ENCODE measurements around the gene MOCS3. TPM values are rescaled to one million over a fixed set of nuclear protein-coding genes. Genes with fewer than 3 reads are reported as not detected.

MOCS3 gene
- polyA plus RNA-seq, 3 donors = 0.48 to 1.9 (median 1.9) TPM

GRCh38 chr20:50911030-50911429, 47.6 kb upstream of the MOCS3 start:
- Mint-ChIP-seq H3K4me3 (no peak overlapping the region), H3K36me3 (peaks cover 15 to 35% of the 10 kb centered on the region in 2 donors), H3K9me3 (no peaks in the 10 kb centered on the region), H3K27ac (no peak overlapping the region), H3K4me1 (peaks cover 8% of the 10 kb centered on the region), H3K27me3 (ENCODE audit: low read depth in 3 of 3) (no peaks in the 10 kb centered on the region)
- H3K4me2 ChIP-seq (replicated peaks; ENCODE audit: extremely low read depth, low read length, poor library complexity, severe bottlenecking) = no peak overlapping the region
- no peak for TF ChIP-seq CTCF (IDR thresholded peaks at IDR 0.05)
- H3K79me2 ChIP-seq (ENCODE audit: insufficient read depth, low read length) = peaks cover 100% of the 10 kb centered on the region
- 86% methylated on average over 1 of the region's 3 CpGs for WGBS (ENCODE audit: insufficient coverage)
- intact Hi-C loops (cut with micrococcal nuclease) = no loop called here
- no peak overlapping the region for H2AFZ ChIP-seq (ENCODE audit: insufficient read depth, low read depth, low read length, poor library complexity, severe bottlenecking)
- H3K27ac ChIP-seq (ENCODE audit: low read depth in 1 of 2, low read length in 2 of 2) = no peak overlapping the region
- no peaks in the 10 kb centered on the region for H3K27me3 ChIP-seq (ENCODE audit: control insufficient read depth in 2 of 2, insufficient read depth in 2 of 2, low read length in 2 of 2)
- peaks cover 99% of the 10 kb centered on the region for H4K20me1 ChIP-seq (ENCODE audit: insufficient read depth, low read length)
- no peak overlapping the region for H3K4me3 ChIP-seq (replicated peaks in 1 of 3; ENCODE audit: low read depth in 2 of 3, low read length in 3 of 3)
- no peaks in the 10 kb centered on the region for H3K9me3 ChIP-seq (replicated peaks in 1 of 2; ENCODE audit: control insufficient read depth in 1 of 2, insufficient read depth in 1 of 2, low read length in 2 of 2)
- no peak overlapping the region for H3K9ac ChIP-seq (ENCODE audit: insufficient read depth, low read length, poor library complexity, severe bottlenecking)
- H3K36me3 ChIP-seq (replicated peaks in 1 of 2; ENCODE audit: control insufficient read depth in 1 of 2, insufficient read depth in 2 of 2, low read length in 2 of 2) = peaks cover 0 to 26% of the 10 kb centered on the region in 2 donors
- H3K4me1 ChIP-seq (ENCODE audit: control insufficient read depth in 1 of 2, insufficient read depth in 2 of 2, low read length in 2 of 2) = peaks cover 0 to under 1% of the 10 kb centered on the region in 2 donors
- DNase-seq = no peak

- Mint-ChIP-seq H3K4me3 (no peak overlapping the region), H3K4me1 (peaks cover 13% of the 10 kb centered on the region), H3K27ac (peak overlapping the region in 2 of 7 donors; percentile 47 to 62), H3K36me3 (peaks cover 15 to 34% of the 10 kb centered on the region in 2 donors), H3K9me3 (no peaks in the 10 kb centered on the region), H3K27me3 (ENCODE audit: low read depth in 3 of 3) (no peaks in the 10 kb centered on the region)
- Histone ChIP-seq H3K27ac (ENCODE audit: low read depth in 1 of 2, low read length in 2 of 2) (peak overlapping the region in 1 of 2 donors; percentile 6), H3K4me3 (replicated peaks in 1 of 3; ENCODE audit: low read depth in 2 of 3, low read length in 3 of 3) (no peak overlapping the region), H3K9me3 (replicated peaks in 1 of 2; ENCODE audit: control insufficient read depth in 1 of 2, insufficient read depth in 1 of 2, low read length in 2 of 2) (no peaks in the 10 kb centered on the region), H2AFZ (ENCODE audit: insufficient read depth, low read depth, low read length, poor library complexity, severe bottlenecking) (no peak overlapping the region), H3K4me1 (ENCODE audit: control insufficient read depth in 1 of 2, insufficient read depth in 2 of 2, low read length in 2 of 2) (peaks cover 0 to 4% of the 10 kb centered on the region in 2 donors), H3K4me2 (replicated peaks; ENCODE audit: extremely low read depth, low read length, poor library complexity, severe bottlenecking) (no peak overlapping the region), H3K9ac (ENCODE audit: insufficient read depth, low read length, poor library complexity, severe bottlenecking) (no peak overlapping the region), H3K27me3 (ENCODE audit: control insufficient read depth in 2 of 2, insufficient read depth in 2 of 2, low read length in 2 of 2) (no peaks in the 10 kb centered on the region), H3K79me2 (ENCODE audit: insufficient read depth, low read length) (peaks cover 100% of the 10 kb centered on the region), H3K36me3 (replicated peaks in 1 of 2; ENCODE audit: control insufficient read depth in 1 of 2, insufficient read depth in 2 of 2, low read length in 2 of 2) (peaks cover 0 to 26% of the 10 kb centered on the region in 2 donors), H4K20me1 (ENCODE audit: insufficient read depth, low read length) (peaks cover 99% of the 10 kb centered on the region)
- no peak for DNase-seq
- 86% methylated on average over 1 of the region's 1 CpG for WGBS (ENCODE audit: insufficient coverage)
- intact Hi-C loops (cut with micrococcal nuclease) = no loop called here
- TF ChIP-seq CTCF (IDR thresholded peaks at IDR 0.05) = no peak
Measured at GRCh38 chr20:50911716-50912115, 46.9 kb upstream of the MOCS3 start.
